Lower lobe of right lung (tissue), 2 donors: ENCODE results near the gene EXOSC6. TPM values are rescaled to one million over a fixed set of nuclear protein-coding genes. Genes with fewer than 3 reads are reported as not detected.
"Not testable (repeated sequence)": the region's sequence is repeated elsewhere in the genome, so short reads cannot be mapped to it uniquely, and the experiment has no call there.

ENCODE experiments used
- ATAC-seq, 2 donors: fragments of 200-7000 bp; cut with Tn5 transposase; one replicate each; pipeline ENCODE4 v1.9.1; 2020 to 2022; ENCODE audit warnings: mild to moderate bottlenecking in 2 of 2, moderate library complexity in 2 of 2
- DNase-seq: peaks from one replicate; pipeline ENCODE4 v3.0.0-alpha.2; 2020
- H3K27ac ChIP-seq: fragments of 200-600 bp; one replicate; pipeline ENCODE4 v1.8.0; 2022
- H3K27me3 ChIP-seq: fragments of 200-600 bp; one replicate; pipeline ENCODE4 v1.8.0; 2022; ENCODE audit warnings: low read depth
- H3K36me3 ChIP-seq: fragments of 200-600 bp; one replicate; pipeline ENCODE4 v1.8.0; 2022; ENCODE audit warnings: mild to moderate bottlenecking
- H3K4me1 ChIP-seq: fragments of 200-600 bp; one replicate; pipeline ENCODE4 v1.8.0; 2022
- H3K4me3 ChIP-seq: fragments of 200-600 bp; one replicate; pipeline ENCODE4 v1.8.0; 2022; ENCODE audit warnings: mild to moderate bottlenecking
- H3K9me3 ChIP-seq: fragments of 200-600 bp; one replicate; pipeline ENCODE4 v1.8.0; 2022
- intact Hi-C: fragments of 100-400 bp; cut with DNase I; formaldehyde crosslinking; loops from one replicate; pipeline ENCODE4 v1.11.0; 2022
- long read RNA-seq: library from polyadenylated mRNA; unstranded; transcript quantifications from one replicate; pipeline ENCODE4 v2.0.0, GENCODE V29; 2021
- total RNA-seq: library from RNA; stranded (reverse); fragmentation: NEBNext Ultra II Directional; extraction: Animal tissue kit (Norgen Biotek cat#: 25700); gene quantifications from one replicate; pipeline ENCODE4 v1.2.1, GENCODE V29; 2021
- TF ChIP-seq, protein P1 (sequence below): fragments of 200-600 bp; IDR thresholded peaks from one replicate; pipeline ENCODE4 v1.8.0; 2022; ENCODE audit warnings: antibody characterized with exemption, mild to moderate bottlenecking
- donor health status: DM: no; HTN: yes; CAD: no; lungs with severe emphysema.

The EXOSC6 gene
- total RNA-seq: 21.4 TPM
- long read RNA-seq, full-length matches to known transcripts: 75 of 75 reads
- long read RNA-seq, partial matches to known transcripts: 0 of 75 reads
- long read RNA-seq, other reads (novel, unspliced or antisense): 0 of 75 reads

- H3K4me1 ChIP-seq: peaks cover 30% of the 10 kb centered on the region
- DNase-seq (peak; percentile 95), ATAC-seq (peak; percentile 99)
- no peaks in the 10 kb centered on the region for H3K27me3 ChIP-seq
- TF ChIP-seq, protein P1, sequence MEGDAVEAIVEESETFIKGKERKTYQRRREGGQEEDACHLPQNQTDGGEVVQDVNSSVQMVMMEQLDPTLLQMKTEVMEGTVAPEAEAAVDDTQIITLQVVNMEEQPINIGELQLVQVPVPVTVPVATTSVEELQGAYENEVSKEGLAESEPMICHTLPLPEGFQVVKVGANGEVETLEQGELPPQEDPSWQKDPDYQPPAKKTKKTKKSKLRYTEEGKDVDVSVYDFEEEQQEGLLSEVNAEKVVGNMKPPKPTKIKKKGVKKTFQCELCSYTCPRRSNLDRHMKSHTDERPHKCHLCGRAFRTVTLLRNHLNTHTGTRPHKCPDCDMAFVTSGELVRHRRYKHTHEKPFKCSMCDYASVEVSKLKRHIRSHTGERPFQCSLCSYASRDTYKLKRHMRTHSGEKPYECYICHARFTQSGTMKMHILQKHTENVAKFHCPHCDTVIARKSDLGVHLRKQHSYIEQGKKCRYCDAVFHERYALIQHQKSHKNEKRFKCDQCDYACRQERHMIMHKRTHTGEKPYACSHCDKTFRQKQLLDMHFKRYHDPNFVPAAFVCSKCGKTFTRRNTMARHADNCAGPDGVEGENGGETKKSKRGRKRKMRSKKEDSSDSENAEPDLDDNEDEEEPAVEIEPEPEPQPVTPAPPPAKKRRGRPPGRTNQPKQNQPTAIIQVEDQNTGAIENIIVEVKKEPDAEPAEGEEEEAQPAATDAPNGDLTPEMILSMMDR: peak; percentile 94
- no peaks in the 10 kb centered on the region for H3K9me3 ChIP-seq
- H3K4me3 ChIP-seq: peak within 1 kb of the TSS; percentile 77
- intact Hi-C loops: no loop called here
- H3K27ac ChIP-seq: peak within 1 kb of the TSS; percentile 88
- peaks cover 67% of the 10 kb centered on the region for H3K36me3 ChIP-seq
Measured at GRCh38 chr16:70251629-70252354, at the start of gene EXOSC6. TSS of gene EXOSC6 (minus strand) at chr16:70251940. CDS start at chr16:70251900, 40 bp downstream.

- H3K4me3 ChIP-seq: no peak overlapping the region
- no peaks in the 10 kb centered on the region for H3K36me3 ChIP-seq
- ATAC-seq: no peak
- TF ChIP-seq, protein P1: no peak
- no peak for DNase-seq
- H3K27me3 ChIP-seq: no peaks in the 10 kb centered on the region
- H3K4me1 ChIP-seq: peaks cover 14% of the 10 kb centered on the region
- H3K27ac ChIP-seq: no peak overlapping the region
- H3K9me3 ChIP-seq: peaks cover 10% of the 10 kb centered on the region
- intact Hi-C loops: no loop called here
Measured at GRCh38 chr16:70301121-70301520, 49.4 kb upstream of the EXOSC6 start.

DNA sequence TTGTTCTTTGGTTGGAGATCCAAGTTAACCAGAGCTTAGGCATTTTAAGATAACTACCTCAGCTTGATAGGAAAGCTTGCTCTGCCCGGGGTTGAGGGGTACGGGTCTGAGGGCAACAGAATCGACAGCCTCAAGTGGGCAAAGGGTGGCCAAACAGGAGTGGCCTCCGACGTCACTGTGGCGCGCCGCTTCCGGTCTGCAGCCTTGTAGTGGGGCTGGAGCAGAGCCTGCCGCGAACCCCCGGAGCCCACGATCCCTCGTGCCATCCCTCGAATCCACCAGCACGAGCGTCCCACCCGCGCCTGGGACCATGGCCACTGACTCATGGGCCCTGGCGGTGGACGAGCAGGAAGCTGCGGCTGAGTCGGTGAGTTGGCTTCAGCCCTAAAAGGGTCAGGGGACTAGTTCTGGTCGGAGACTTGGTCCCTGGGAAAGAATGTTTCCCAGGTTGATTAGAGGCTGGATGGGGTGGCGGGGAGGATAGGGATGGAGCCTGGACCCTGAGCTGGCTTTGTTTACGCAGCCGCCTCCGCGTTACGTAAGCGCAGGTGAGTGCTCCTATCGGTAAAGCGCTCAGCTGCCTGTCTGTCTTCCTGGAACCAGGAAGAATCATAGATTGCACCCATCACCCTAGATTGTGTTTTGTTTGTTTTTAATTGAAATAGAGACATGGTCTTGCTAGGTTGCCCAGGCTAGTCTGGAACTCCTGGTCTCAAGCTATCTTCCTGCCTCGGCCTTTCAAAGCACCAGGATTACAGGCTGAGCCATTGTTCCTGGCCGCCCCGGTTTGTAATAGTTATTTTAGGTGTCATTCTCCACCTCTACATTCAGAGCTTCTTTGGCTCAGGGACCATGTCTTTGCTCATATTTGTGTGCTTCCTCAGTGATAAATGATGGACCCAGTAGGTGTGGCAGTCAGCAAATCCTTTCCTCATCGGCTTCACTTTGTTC lies 47.5 kb upstream of the EXOSC6 start, which contains the start of gene DDX19B:
Gene DDX19B, plus strand, starts transcription at position 199 of the 951 bp plus-strand sequence. Its CDS starts 112 bp downstream, at position 311.
- H3K36me3 ChIP-seq: no peaks in the 10 kb centered on the region
- H3K27me3 ChIP-seq: no peaks in the 10 kb centered on the region
- peaks cover 14% of the 10 kb centered on the region for H3K4me1 ChIP-seq
- DNase-seq: peak; percentile 93
- peak within 1 kb of the TSS; percentile 76 for H3K4me3 ChIP-seq
- intact Hi-C loops: no loop called here
- peak within 1 kb of the TSS; percentile 97 for H3K27ac ChIP-seq
- peaks cover 10% of the 10 kb centered on the region for H3K9me3 ChIP-seq
- ATAC-seq: peak; percentile 95 to 96
- TF ChIP-seq, protein P1: peak; percentile 10

DNA sequence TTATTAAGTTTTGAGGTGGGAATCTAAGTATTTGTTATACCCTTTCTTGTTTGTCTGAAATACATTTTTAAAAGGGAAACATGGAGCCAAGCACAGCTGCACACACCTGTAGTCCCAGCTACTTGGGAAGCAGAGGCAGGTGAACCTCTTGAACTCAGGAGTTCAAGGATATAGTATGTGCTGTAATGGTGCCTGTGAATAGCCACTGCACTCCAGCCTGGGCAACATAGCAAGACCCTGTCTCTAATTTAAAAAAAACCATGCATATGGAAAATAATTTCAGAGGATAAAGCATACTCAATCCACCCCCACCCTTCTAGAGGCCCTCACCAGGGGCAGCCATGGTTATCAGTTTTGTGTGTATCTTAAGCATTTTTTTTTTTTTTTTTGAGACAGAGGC lies 43.9 kb upstream of the EXOSC6 start:
- no peaks in the 10 kb centered on the region for H3K27me3 ChIP-seq
- intact Hi-C loops: no loop called here
- no peaks in the 10 kb centered on the region for H3K36me3 ChIP-seq
- H3K4me1 ChIP-seq: peaks cover 14% of the 10 kb centered on the region
- TF ChIP-seq, protein P1: no peak
- no peak overlapping the region for H3K27ac ChIP-seq
- ATAC-seq (no peak), DNase-seq (no peak)
- no peak overlapping the region for H3K4me3 ChIP-seq
- no peaks in the 10 kb centered on the region for H3K9me3 ChIP-seq

DNA sequence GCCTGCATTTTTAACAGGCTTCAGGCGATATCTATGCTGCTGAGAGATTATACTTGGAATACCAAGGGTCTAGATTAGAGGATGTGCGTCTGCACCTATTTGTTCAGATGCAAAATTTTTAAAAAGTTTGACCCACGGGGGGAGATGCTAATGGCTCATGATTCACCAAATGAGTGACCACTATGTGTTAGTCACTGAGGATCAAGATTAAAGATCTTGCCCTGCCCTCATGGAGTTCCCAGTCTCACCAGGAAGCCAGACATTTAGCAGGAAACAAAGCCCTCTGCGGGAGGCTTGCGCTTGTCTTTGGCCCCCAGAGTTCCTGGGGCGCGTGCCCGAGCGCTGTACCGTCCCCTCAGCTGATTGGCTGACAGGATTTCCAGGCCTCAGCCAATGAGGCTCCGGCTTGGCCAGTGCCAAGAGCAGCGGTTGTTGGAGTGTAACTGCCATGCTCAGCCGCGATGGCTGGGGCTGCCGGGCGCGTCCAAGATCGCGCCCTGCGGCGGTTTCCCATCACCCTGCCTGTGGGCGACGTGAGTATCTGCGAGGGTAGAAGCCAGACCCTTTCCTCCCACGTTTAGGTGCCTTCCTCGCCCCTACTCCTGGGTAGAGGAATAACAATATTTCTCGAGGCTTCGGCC lies 42.8 kb upstream of the EXOSC6 start:
- H3K4me1 ChIP-seq: peaks cover 5% of the 10 kb centered on the region
- intact Hi-C loops: no loop called here
- TF ChIP-seq, protein P1: no peak
- ATAC-seq: no peak
- no peak overlapping the region for H3K4me3 ChIP-seq
- no peak for DNase-seq
- H3K9me3 ChIP-seq: no peaks in the 10 kb centered on the region
- no peak overlapping the region for H3K27ac ChIP-seq
- no peaks in the 10 kb centered on the region for H3K27me3 ChIP-seq
- H3K36me3 ChIP-seq: no peaks in the 10 kb centered on the region

DNA sequence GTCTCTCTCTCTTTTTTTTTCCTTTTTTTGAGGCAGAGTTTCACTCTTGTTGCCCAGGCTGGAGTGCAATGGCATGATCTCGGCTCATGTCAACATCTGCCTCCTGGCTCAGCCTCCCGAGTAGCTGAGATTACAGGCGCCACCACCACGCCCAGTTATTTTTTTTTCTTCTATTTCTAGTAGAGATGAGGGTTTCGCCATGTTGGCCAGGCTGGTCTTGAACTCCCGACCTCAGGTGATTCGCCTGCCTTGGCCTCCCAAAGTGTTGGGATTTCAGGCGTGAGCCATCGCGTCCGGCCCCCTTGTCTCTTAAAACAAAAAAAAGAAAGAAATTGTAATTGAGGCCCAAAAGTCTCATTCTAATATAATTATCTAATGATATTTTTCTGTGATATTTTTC lies 40.4 kb upstream of the EXOSC6 start:
- peaks cover 12% of the 10 kb centered on the region for H3K4me1 ChIP-seq
- DNase-seq, intact Hi-C loops: not testable (repeated sequence)

More for the DNA sequence above, 40.4 kb upstream of the EXOSC6 start:
- H3K9me3 ChIP-seq, H3K27me3 ChIP-seq, ATAC-seq, H3K27ac ChIP-seq, H3K36me3 ChIP-seq, H3K4me3 ChIP-seq: not testable (repeated sequence)
